Measurements from ENCODE around the gene KDR. TPM values are rescaled to one million over a fixed set of nuclear protein-coding genes. Genes with fewer than 3 reads are reported as not detected.

Gene KDR
- total RNA-seq, 4 donors from 2014 or later, result 101 to 218 (median 117) TPM

- Histone ChIP-seq H3K27ac (peak overlapping the region; percentile 76 to 84), H3K27me3 (no peaks in the 10 kb centered on the region), H3K9me3 (no peaks in the 10 kb centered on the region), H3K4me1 (peaks cover 10 to 14% of the 10 kb centered on the region in 2 donors), H3K36me3 (no peaks in the 10 kb centered on the region), H3K4me3 (no peak overlapping the region)
- intact Hi-C loops (cut with DNase I; ENCODE audit: low total_unique reads), result no loop called here
- DNase-seq, result no peak
- TF ChIP-seq POLR2A (IDR thresholded peaks at IDR 0.05) (no peak), CTCF (IDR thresholded peaks at IDR 0.05) (no peak)
These were observed 89.0 kb downstream of the KDR start for GRCh38 chr4:55036405-55036804.

GRCh38 chr4:55035892-55036291 lies 89.5 kb downstream of the KDR start:
- TF ChIP-seq CTCF (IDR thresholded peaks at IDR 0.05) (no peak), POLR2A (IDR thresholded peaks at IDR 0.05) (no peak)
- Histone ChIP-seq H3K4me3 (no peak overlapping the region), H3K27me3 (no peaks in the 10 kb centered on the region), H3K9me3 (no peaks in the 10 kb centered on the region), H3K27ac (peak overlapping the region; percentile 76 to 84), H3K36me3 (no peaks in the 10 kb centered on the region), H3K4me1 (peaks cover 10 to 14% of the 10 kb centered on the region in 2 donors)
- DNase-seq, result no peak
- intact Hi-C loops (cut with DNase I; ENCODE audit: low total_unique reads), result no loop called here

GRCh38 chr4:55033296-55033695 lies 92.1 kb downstream of the KDR start:
- peak overlapping the region; percentile 76 to 84 for H3K27ac ChIP-seq
- TF ChIP-seq CTCF (IDR thresholded peaks at IDR 0.05) (no peak), POLR2A (IDR thresholded peaks at IDR 0.05) (no peak)
- intact Hi-C loops (cut with DNase I; ENCODE audit: low total_unique reads), result no loop called here
- H3K4me3 ChIP-seq, result no peak overlapping the region
- H3K27me3 ChIP-seq, result no peaks in the 10 kb centered on the region
- DNase-seq, result peak in 1 of 2 donors; percentile 39
- H3K36me3 ChIP-seq, result no peaks in the 10 kb centered on the region
- H3K9me3 ChIP-seq, result no peaks in the 10 kb centered on the region
- peaks cover 5 to 9% of the 10 kb centered on the region in 2 donors for H3K4me1 ChIP-seq

GRCh38 chr4:55032788-55033187 lies 92.6 kb downstream of the KDR start:
- no peak for TF ChIP-seq CTCF (IDR thresholded peaks at IDR 0.05)
- no peak for TF ChIP-seq POLR2A (IDR thresholded peaks at IDR 0.05)
- peaks cover 5 to 9% of the 10 kb centered on the region in 2 donors for H3K4me1 ChIP-seq
- DNase-seq, result no peak
- H3K9me3 ChIP-seq, result no peaks in the 10 kb centered on the region
- H3K36me3 ChIP-seq, result no peaks in the 10 kb centered on the region
- peak overlapping the region; percentile 76 to 84 for H3K27ac ChIP-seq
- intact Hi-C loops (cut with DNase I; ENCODE audit: low total_unique reads), result no loop called here
- no peak overlapping the region for H3K4me3 ChIP-seq
- H3K27me3 ChIP-seq, result no peaks in the 10 kb centered on the region

- no peak for DNase-seq
- H3K27me3 ChIP-seq, result no peaks in the 10 kb centered on the region
- no peaks in the 10 kb centered on the region for H3K36me3 ChIP-seq
- peaks cover 5 to 8% of the 10 kb centered on the region in 2 donors for H3K4me1 ChIP-seq
- H3K9me3 ChIP-seq, result no peaks in the 10 kb centered on the region
- TF ChIP-seq POLR2A (IDR thresholded peaks at IDR 0.05), result no peak
- no peak for TF ChIP-seq CTCF (IDR thresholded peaks at IDR 0.05)
- intact Hi-C loops (cut with DNase I; ENCODE audit: low total_unique reads), result no loop called here
- H3K27ac ChIP-seq, result peak overlapping the region; percentile 76 to 84
- H3K4me3 ChIP-seq, result no peak overlapping the region
These were observed 93.2 kb downstream of the KDR start for GRCh38 chr4:55032179-55032578.
